ENCODE measurements around the gene PIEZO1. TPM values are rescaled to one million over a fixed set of nuclear protein-coding genes. Genes with fewer than 3 reads are reported as not detected.

PIEZO1 gene
- total and polyA plus RNA-seq, 10 of the 15 experiments (the other 5 are each of a cell fraction or from before 2014, with no cell fraction given), result 1.3 to 169 (median 33.4) TPM

- SMC1A ChIA-PET (ENCODE audit: uncharacterized antibody, unreplicated experiment), result no interaction called here
- no peak for FAIRE-seq
- no peak for ATAC-seq
- BruUV-seq (replicated peaks), result no TSS peak
- Histone ChIP-seq H3K36me3 (ENCODE audit: control insufficient read depth in 2 of 2, insufficient read depth in 2 of 2, low read length in 1 of 2) (peaks cover 0 to 6% of the 10 kb centered on the region in 2 experiments; a peak in 3 of 4 replicates), H3K27me3 (replicated peaks in 1 of 2; ENCODE audit: control insufficient read depth in 2 of 2, insufficient read depth in 2 of 2, low read length in 1 of 2) (no peaks in the 10 kb centered on the region), H4K20me1 (ENCODE audit: control insufficient read depth, insufficient read depth) (peaks cover 3% of the 10 kb centered on the region), H3K4me3 (no peak overlapping the region), H3K9me3 (replicated peaks; ENCODE audit: control insufficient read depth, insufficient read depth, low read length) (no peaks in the 10 kb centered on the region), H3K9ac (ENCODE audit: control insufficient read depth, insufficient read depth, low read length) (no peak overlapping the region), H3K4me1 (ENCODE audit: control insufficient read depth, insufficient read depth, low read length) (no peaks in the 10 kb centered on the region), H2AFZ (ENCODE audit: control insufficient read depth, low read depth, low read length) (no peak overlapping the region), H3K4me2 (ENCODE audit: control insufficient read depth, insufficient read depth) (no peak overlapping the region), H3K27ac (ENCODE audit: control insufficient read depth, insufficient read depth) (no peak overlapping the region), H3K79me2 (ENCODE audit: control insufficient read depth, insufficient read depth, low read length) (peaks cover 4% of the 10 kb centered on the region)
- in situ Hi-C loops (cut with MboI), result no loop called here
- TF ChIP-seq HDAC2 (IDR thresholded peaks at IDR 0.05) (no peak), IKZF2 (IDR thresholded peaks at IDR 0.05) (no peak), EZH2 (IDR thresholded peaks at IDR 0.05; ENCODE audit: borderline replicate concordance, control insufficient read depth, low read depth, low read length) (no peak)
- intact Hi-C loops (cut with micrococcal nuclease; ENCODE audit: unreplicated experiment), result no loop called here
- POLR2A ChIA-PET, result no interaction called here
- RAD21 ChIA-PET (ENCODE audit: unreplicated experiment), result no interaction called here
- 87% methylated on average over 22 of the region's 28 CpGs for WGBS (ENCODE audit: insufficient coverage, insufficient replicate concordance, low lambda C conversion rate, missing lambda C conversion rate)
- CTCF ChIA-PET, result interaction anchor here (1.0 to 1.6 kb wide), 2 partner anchors 17 to 334 kb away, joined by 4 to 5 read pairs; no protein-coding TSS in a partner anchor
- DNase-seq (ENCODE audit: low read depth, low spot score), result no peak
These were observed 30.7 kb downstream of the PIEZO1 start for GRCh38 chr16:88754109-88754911.

- in situ Hi-C loops (cut with MboI), result no loop called here
- Histone ChIP-seq H3K27ac (ENCODE audit: control insufficient read depth, insufficient read depth) (no peak overlapping the region), H2AFZ (ENCODE audit: control insufficient read depth, low read depth, low read length) (no peak overlapping the region), H3K27me3 (replicated peaks in 1 of 2; ENCODE audit: control insufficient read depth in 2 of 2, insufficient read depth in 2 of 2, low read length in 1 of 2) (no peaks in the 10 kb centered on the region), H3K9ac (ENCODE audit: control insufficient read depth, insufficient read depth, low read length) (no peak overlapping the region), H3K4me1 (ENCODE audit: control insufficient read depth, insufficient read depth, low read length) (no peaks in the 10 kb centered on the region), H3K4me3 (no peak overlapping the region), H3K9me3 (replicated peaks; ENCODE audit: control insufficient read depth, insufficient read depth, low read length) (no peaks in the 10 kb centered on the region), H4K20me1 (ENCODE audit: control insufficient read depth, insufficient read depth) (peaks cover 3% of the 10 kb centered on the region), H3K79me2 (ENCODE audit: control insufficient read depth, insufficient read depth, low read length) (peaks cover 4% of the 10 kb centered on the region), H3K4me2 (ENCODE audit: control insufficient read depth, insufficient read depth) (no peak overlapping the region), H3K36me3 (ENCODE audit: control insufficient read depth in 2 of 2, insufficient read depth in 2 of 2, low read length in 1 of 2) (peaks cover 0 to 6% of the 10 kb centered on the region in 2 experiments; a peak in 2 of 4 replicates)
- ATAC-seq (no peak), DNase-seq (ENCODE audit: low read depth, low spot score) (no peak), FAIRE-seq (no peak)
- ChIA-PET SMC1A (ENCODE audit: uncharacterized antibody, unreplicated experiment) (no interaction called here), RAD21 (ENCODE audit: unreplicated experiment) (no interaction called here), POLR2A (no interaction called here), CTCF (interaction anchor here (1.0 to 1.6 kb wide), 2 partner anchors 16 to 334 kb away, joined by 4 to 5 read pairs; no protein-coding TSS in a partner anchor)
- intact Hi-C loops (cut with micrococcal nuclease; ENCODE audit: unreplicated experiment), result no loop called here
- BruUV-seq (replicated peaks), result no TSS peak
- TF ChIP-seq ELK1 (IDR thresholded peaks at IDR 0.05; ENCODE audit: low read depth, low read length), result no peak
- 98% methylated on average over 11 of the region's 11 CpGs for WGBS (ENCODE audit: insufficient coverage, insufficient replicate concordance, low lambda C conversion rate, missing lambda C conversion rate)
These were observed 31.4 kb downstream of the PIEZO1 start for GRCh38 chr16:88753602-88754001.

Measured in GM12878 (cell line).